ENCODE data around the gene WDR20.
A peak's percentile ranks its signal among the peaks of the same experiment; 100 is the strongest.

Gene WDR20

GRCh38 chr14:102178806-102179205 is 39.1 kb downstream of the WDR20 start:
- no peak overlapping the region for H3K9ac ChIP-seq (ENCODE audit: low read length)
- H3K4me3 ChIP-seq (ENCODE audit: low read length) = no peak overlapping the region
- no peaks in the 10 kb centered on the region for H3K4me1 ChIP-seq (ENCODE audit: control insufficient read depth, insufficient read depth, low read length)
- no peaks in the 10 kb centered on the region for H3K9me3 ChIP-seq (ENCODE audit: control insufficient read depth, low read length)
- H3K27me3 ChIP-seq (ENCODE audit: control insufficient read depth, insufficient read depth, low read length) = no peaks in the 10 kb centered on the region
- H3K36me3 ChIP-seq (ENCODE audit: control insufficient read depth, insufficient read depth, low read length) = no peaks in the 10 kb centered on the region

GRCh38 chr14:102180248-102180998 is 40.7 kb downstream of the WDR20 start:
- Histone ChIP-seq H3K9me3 (ENCODE audit: control insufficient read depth, low read length) (no peaks in the 10 kb centered on the region), H3K36me3 (ENCODE audit: control insufficient read depth, insufficient read depth, low read length) (no peaks in the 10 kb centered on the region), H3K4me3 (ENCODE audit: low read length) (no peak overlapping the region), H3K9ac (ENCODE audit: low read length) (no peak overlapping the region), H3K27me3 (ENCODE audit: control insufficient read depth, insufficient read depth, low read length) (no peaks in the 10 kb centered on the region), H3K4me1 (ENCODE audit: control insufficient read depth, insufficient read depth, low read length) (peaks cover 9% of the 10 kb centered on the region)

DNA sequence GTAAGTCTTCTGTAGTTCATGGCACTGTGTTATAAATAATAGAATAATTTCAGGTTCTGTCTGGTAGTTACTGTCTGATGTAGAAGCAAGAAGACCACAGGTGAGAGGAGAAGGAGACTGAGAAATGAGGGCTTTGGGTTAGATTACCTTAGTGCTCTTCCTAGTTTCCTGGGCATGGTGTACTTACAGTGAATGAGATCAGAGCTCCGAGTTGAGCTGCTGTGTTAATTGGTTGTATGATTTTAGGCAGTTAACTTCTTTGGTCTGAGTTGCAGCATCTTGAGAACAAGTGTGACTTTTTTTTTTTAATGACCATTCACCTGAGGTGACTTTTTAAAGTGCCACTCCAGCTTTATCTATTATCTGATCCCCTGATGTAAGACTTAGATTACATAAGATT is 41.5 kb downstream of the WDR20 start:
- no peak overlapping the region for H3K4me3 ChIP-seq (ENCODE audit: low read length)
- H3K27me3 ChIP-seq (ENCODE audit: control insufficient read depth, insufficient read depth, low read length) = no peaks in the 10 kb centered on the region
- H3K4me1 ChIP-seq (ENCODE audit: control insufficient read depth, insufficient read depth, low read length) = peaks cover 16% of the 10 kb centered on the region
- no peaks in the 10 kb centered on the region for H3K36me3 ChIP-seq (ENCODE audit: control insufficient read depth, insufficient read depth, low read length)
- H3K9me3 ChIP-seq (ENCODE audit: control insufficient read depth, low read length) = no peaks in the 10 kb centered on the region
- no peak overlapping the region for H3K9ac ChIP-seq (ENCODE audit: low read length)

DNA sequence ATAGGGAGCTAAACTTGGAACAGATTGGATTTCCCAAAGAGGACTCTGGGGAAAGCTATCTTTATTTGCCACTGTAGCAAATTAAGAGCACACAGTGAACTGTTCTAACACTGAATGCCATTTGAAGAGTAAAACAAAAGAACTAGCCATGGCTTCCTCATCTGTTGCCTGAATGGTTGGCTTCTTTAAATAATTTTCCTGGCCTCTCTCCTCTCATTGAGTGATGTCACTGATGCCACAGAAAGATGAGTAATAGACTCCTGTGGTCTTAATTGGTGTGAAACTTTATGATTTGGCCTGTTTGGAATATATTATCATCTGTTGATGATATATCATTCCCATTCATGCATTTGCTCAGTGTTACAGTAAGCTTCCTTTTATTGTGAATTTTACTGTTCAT is 42.5 kb downstream of the WDR20 start:
- peaks cover 26% of the 10 kb centered on the region for H3K4me1 ChIP-seq (ENCODE audit: control insufficient read depth, insufficient read depth, low read length)
- H3K27me3 ChIP-seq (ENCODE audit: control insufficient read depth, insufficient read depth, low read length) = no peaks in the 10 kb centered on the region
- H3K9ac ChIP-seq (ENCODE audit: low read length) = no peak overlapping the region
- no peak overlapping the region for H3K4me3 ChIP-seq (ENCODE audit: low read length)
- no peaks in the 10 kb centered on the region for H3K9me3 ChIP-seq (ENCODE audit: control insufficient read depth, low read length)
- H3K36me3 ChIP-seq (ENCODE audit: control insufficient read depth, insufficient read depth, low read length) = no peaks in the 10 kb centered on the region

DNA sequence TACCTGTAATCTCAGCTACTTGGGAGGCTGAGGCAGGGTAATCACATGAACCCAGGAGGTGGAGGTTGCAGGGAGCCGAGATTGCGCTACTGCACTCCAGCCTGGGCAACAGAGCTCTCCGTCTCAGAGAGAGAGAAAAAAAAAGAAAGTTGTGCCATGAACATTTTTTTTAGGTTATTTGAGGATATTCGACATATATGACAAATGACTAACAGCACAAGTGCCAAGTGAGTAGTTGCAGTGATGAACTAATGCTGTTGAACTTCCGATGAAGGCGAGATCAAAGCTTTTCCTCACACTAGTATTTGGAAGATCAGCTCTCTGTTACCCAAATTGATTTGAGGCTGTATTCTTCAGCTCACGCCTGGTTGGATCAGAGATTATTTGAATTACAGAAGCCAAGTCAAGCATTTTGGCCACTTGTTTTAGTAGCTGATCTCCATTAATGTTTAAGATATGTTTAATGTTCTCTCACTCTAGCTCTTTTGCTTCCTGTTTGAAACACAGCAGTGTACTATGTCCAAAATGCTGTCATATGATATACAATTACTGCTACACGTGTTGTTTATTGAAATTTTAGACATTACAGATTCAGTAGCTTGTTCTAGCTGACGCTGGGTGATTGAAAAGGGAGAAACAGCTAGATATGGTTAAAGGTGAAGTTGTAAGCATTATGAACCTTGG is 43.4 kb downstream of the WDR20 start:
- Histone ChIP-seq H3K9ac (ENCODE audit: low read length) (no peak overlapping the region), H3K4me3 (ENCODE audit: low read length) (no peak overlapping the region)

DNA sequence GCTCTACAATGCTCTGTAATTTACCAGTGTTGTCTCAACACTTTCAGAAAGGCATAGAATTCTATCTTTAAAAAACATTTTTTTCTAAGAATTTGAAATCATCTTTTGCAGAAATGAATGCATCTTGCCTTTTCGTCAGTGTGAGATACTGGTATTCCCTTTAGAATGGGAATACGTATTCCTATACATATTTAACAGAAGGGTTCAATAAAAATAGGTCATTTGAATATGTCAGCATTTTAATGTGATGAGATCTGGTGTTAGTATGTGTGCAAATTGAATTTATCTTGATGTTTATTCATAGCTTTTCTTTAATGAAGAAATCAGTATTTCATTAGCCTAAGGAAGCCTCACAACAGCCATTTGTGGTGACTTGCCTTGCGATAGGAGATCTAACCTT is 44.2 kb downstream of the WDR20 start:
- no peaks in the 10 kb centered on the region for H3K36me3 ChIP-seq (ENCODE audit: control insufficient read depth, insufficient read depth, low read length)
- no peak overlapping the region for H3K9ac ChIP-seq (ENCODE audit: low read length)
- peaks cover 42% of the 10 kb centered on the region for H3K4me1 ChIP-seq (ENCODE audit: control insufficient read depth, insufficient read depth, low read length)
- H3K27me3 ChIP-seq (ENCODE audit: control insufficient read depth, insufficient read depth, low read length) = no peaks in the 10 kb centered on the region
- H3K4me3 ChIP-seq (ENCODE audit: low read length) = no peak overlapping the region
- no peaks in the 10 kb centered on the region for H3K9me3 ChIP-seq (ENCODE audit: control insufficient read depth, low read length)

More for the DNA sequence above, 43.4 kb downstream of the WDR20 start:
- Histone ChIP-seq H3K9me3 (ENCODE audit: control insufficient read depth, low read length) (no peaks in the 10 kb centered on the region), H3K27me3 (ENCODE audit: control insufficient read depth, insufficient read depth, low read length) (no peaks in the 10 kb centered on the region), H3K36me3 (ENCODE audit: control insufficient read depth, insufficient read depth, low read length) (no peaks in the 10 kb centered on the region), H3K4me1 (ENCODE audit: control insufficient read depth, insufficient read depth, low read length) (peaks cover 35% of the 10 kb centered on the region)

- Histone ChIP-seq H3K9me3 (ENCODE audit: control insufficient read depth, low read length) (no peaks in the 10 kb centered on the region), H3K4me1 (ENCODE audit: control insufficient read depth, insufficient read depth, low read length) (peaks cover 42% of the 10 kb centered on the region), H3K9ac (ENCODE audit: low read length) (no peak overlapping the region), H3K36me3 (ENCODE audit: control insufficient read depth, insufficient read depth, low read length) (no peaks in the 10 kb centered on the region), H3K27me3 (ENCODE audit: control insufficient read depth, insufficient read depth, low read length) (no peaks in the 10 kb centered on the region), H3K4me3 (ENCODE audit: low read length) (no peak overlapping the region)
Observed at GRCh38 chr14:102184316-102185035, 44.8 kb downstream of the WDR20 start.

DNA sequence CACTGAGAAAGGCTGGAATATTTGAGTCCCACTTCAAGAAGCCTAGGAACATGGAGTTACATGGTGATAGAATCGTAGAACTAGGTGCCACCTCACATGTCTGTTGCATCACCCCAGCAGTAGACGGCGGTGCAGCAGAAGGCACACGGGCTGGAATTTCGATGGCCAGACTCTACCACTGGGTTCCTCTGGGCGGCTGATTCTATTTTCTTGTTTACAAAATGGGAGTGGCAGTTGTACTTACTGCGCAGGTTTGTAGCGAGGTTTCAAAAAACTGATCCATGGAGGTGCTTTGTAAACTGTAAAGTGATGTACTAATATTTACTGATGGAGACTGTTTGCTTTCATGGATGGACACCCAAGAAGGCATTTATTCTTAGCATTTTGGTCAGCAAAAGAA is 45.7 kb downstream of the WDR20 start:
- peaks cover 48% of the 10 kb centered on the region for H3K4me1 ChIP-seq (ENCODE audit: control insufficient read depth, insufficient read depth, low read length)
- H3K4me3 ChIP-seq (ENCODE audit: low read length) = no peak overlapping the region
- no peak overlapping the region for H3K9ac ChIP-seq (ENCODE audit: low read length)
- H3K9me3 ChIP-seq (ENCODE audit: control insufficient read depth, low read length) = no peaks in the 10 kb centered on the region
- H3K27me3 ChIP-seq (ENCODE audit: control insufficient read depth, insufficient read depth, low read length) = no peaks in the 10 kb centered on the region
- no peaks in the 10 kb centered on the region for H3K36me3 ChIP-seq (ENCODE audit: control insufficient read depth, insufficient read depth, low read length)

GRCh38 chr14:102187044-102187443 is 47.3 kb downstream of the WDR20 start:
- peaks cover 61% of the 10 kb centered on the region for H3K4me1 ChIP-seq (ENCODE audit: control insufficient read depth, insufficient read depth, low read length)
- no peaks in the 10 kb centered on the region for H3K36me3 ChIP-seq (ENCODE audit: control insufficient read depth, insufficient read depth, low read length)
- H3K9me3 ChIP-seq (ENCODE audit: control insufficient read depth, low read length) = no peaks in the 10 kb centered on the region
- H3K27me3 ChIP-seq (ENCODE audit: control insufficient read depth, insufficient read depth, low read length) = no peaks in the 10 kb centered on the region
- no peak overlapping the region for H3K4me3 ChIP-seq (ENCODE audit: low read length)
- H3K9ac ChIP-seq (ENCODE audit: low read length) = peak overlapping the region; percentile 46

- H3K4me3 ChIP-seq (ENCODE audit: low read length) = no peak overlapping the region
Observed at GRCh38 chr14:102187568-102188001, 47.9 kb downstream of the WDR20 start.

GRCh38 chr14:102188187-102188586 is 48.5 kb downstream of the WDR20 start:
- Histone ChIP-seq H3K9ac (ENCODE audit: low read length) (no peak overlapping the region), H3K27me3 (ENCODE audit: control insufficient read depth, insufficient read depth, low read length) (no peaks in the 10 kb centered on the region), H3K4me1 (ENCODE audit: control insufficient read depth, insufficient read depth, low read length) (peaks cover 61% of the 10 kb centered on the region), H3K9me3 (ENCODE audit: control insufficient read depth, low read length) (no peaks in the 10 kb centered on the region), H3K36me3 (ENCODE audit: control insufficient read depth, insufficient read depth, low read length) (no peaks in the 10 kb centered on the region), H3K4me3 (ENCODE audit: low read length) (no peak overlapping the region)

More at GRCh38 chr14:102187568-102188001, 47.9 kb downstream of the WDR20 start:
- no peaks in the 10 kb centered on the region for H3K36me3 ChIP-seq (ENCODE audit: control insufficient read depth, insufficient read depth, low read length)
- H3K4me1 ChIP-seq (ENCODE audit: control insufficient read depth, insufficient read depth, low read length) = peaks cover 61% of the 10 kb centered on the region
- peak overlapping the region; percentile 46 for H3K9ac ChIP-seq (ENCODE audit: low read length)
- no peaks in the 10 kb centered on the region for H3K27me3 ChIP-seq (ENCODE audit: control insufficient read depth, insufficient read depth, low read length)
- no peaks in the 10 kb centered on the region for H3K9me3 ChIP-seq (ENCODE audit: control insufficient read depth, low read length)

DNA sequence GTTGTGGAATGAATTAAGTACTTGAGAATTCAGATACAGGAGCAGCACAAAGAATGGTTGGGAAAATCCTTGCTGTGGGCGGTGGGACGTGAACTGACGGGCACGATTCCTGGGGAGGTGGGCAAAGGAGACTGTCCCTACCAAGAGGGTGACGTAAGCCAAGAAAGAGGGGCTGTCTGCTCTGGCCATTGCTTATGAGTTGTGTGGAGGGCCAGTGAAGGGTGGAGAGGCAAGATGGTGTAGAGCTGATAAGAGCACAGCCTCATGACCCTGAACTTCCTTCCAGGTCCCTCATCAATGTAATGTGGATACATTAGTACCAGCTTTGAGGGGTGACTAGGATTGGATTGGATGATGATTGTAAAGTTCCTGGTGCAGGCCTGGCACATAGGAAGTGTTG is 50.2 kb downstream of the WDR20 start:
- no peaks in the 10 kb centered on the region for H3K9me3 ChIP-seq (ENCODE audit: control insufficient read depth, low read length)
- no peak overlapping the region for H3K9ac ChIP-seq (ENCODE audit: low read length)
- H3K36me3 ChIP-seq (ENCODE audit: control insufficient read depth, insufficient read depth, low read length) = no peaks in the 10 kb centered on the region
- peaks cover 56% of the 10 kb centered on the region for H3K4me1 ChIP-seq (ENCODE audit: control insufficient read depth, insufficient read depth, low read length)
- no peak overlapping the region for H3K4me3 ChIP-seq (ENCODE audit: low read length)
- no peaks in the 10 kb centered on the region for H3K27me3 ChIP-seq (ENCODE audit: control insufficient read depth, insufficient read depth, low read length)

All from mucosa of stomach (tissue), 1 donor.